HepG2 (cell line): ENCODE results near the gene HYAL2. TPM values are rescaled to one million over a fixed set of nuclear protein-coding genes. Genes with fewer than 3 reads are reported as not detected.

Experiments
- ARID4A ChIP-seq: sonication (generic); formaldehyde crosslinking; IDR thresholded peaks from 2 replicates; pipeline ENCODE4 v1.5.0; 2020; ENCODE audit warnings: mild to moderate bottlenecking, missing genetic modification reagents, borderline replicate concordance
- GPN1 ChIP-seq: sonication (generic); formaldehyde crosslinking; IDR thresholded peaks from 2 replicates; pipeline ENCODE4 v1.5.1; 2020; ENCODE audit warnings: missing genetic modification reagents, borderline replicate concordance
- ISX ChIP-seq: sonication (generic); formaldehyde crosslinking; conservative IDR thresholded peaks from 2 replicates; pipeline ENCODE4 v1.5.0; 2020; ENCODE audit warnings: missing genetic modification reagents
- KIAA2018 ChIP-seq: sonication (generic); formaldehyde crosslinking; IDR thresholded peaks from 2 replicates; pipeline ENCODE4 v1.5.0; 2020; ENCODE audit warnings: mild to moderate bottlenecking, missing genetic modification reagents, borderline replicate concordance
- MNT ChIP-seq: fragments of 450-650 bp; IDR thresholded peaks from 2 replicates; pipeline ENCODE4 v1.6.1; 2016
- MTA3 ChIP-seq: sonication (generic); formaldehyde crosslinking; IDR thresholded peaks from 2 replicates; pipeline ENCODE4 v1.4.0; 2020; ENCODE audit warnings: missing genetic modification reagents
- ZBTB26 ChIP-seq: IDR thresholded peaks from 2 replicates; pipeline ENCODE4 v1.6.1; 2016; ENCODE audit warnings: missing compliant biosample characterization, missing genetic modification reagents, borderline replicate concordance
- ZFY ChIP-seq: sonication (generic); formaldehyde crosslinking; IDR thresholded peaks from 2 replicates; pipeline ENCODE4 v1.4.0; 2020; ENCODE audit warnings: missing genetic modification reagents
- ZNF512 ChIP-seq: sonication (generic); formaldehyde crosslinking; IDR thresholded peaks from 2 replicates; pipeline ENCODE4 v1.4.0; 2020; ENCODE audit warnings: mild to moderate bottlenecking, missing genetic modification reagents
- ZSCAN12 ChIP-seq: sonication (generic); formaldehyde crosslinking; IDR thresholded peaks from 2 replicates; pipeline ENCODE4 v1.9.0; 2021; ENCODE audit warnings: mild to moderate bottlenecking, missing genetic modification reagents
- polyA plus RNA-seq, 8 experiments: library from polyadenylated mRNA; depleted of rRNA in 3 of 8; stranded (reverse) in 7 of 8; unstranded in 1 of 8; fragments of >200 nt; fragmentation: Illumina TruSeq in 4 of 8; extraction: Trizol in 4 of 8; gene quantifications; 2 replicates each; pipeline versions ENCODE4 v1.2.1 to v1.2.3, GENCODE V29; 2011 to 2016; ENCODE audit warnings: low read depth in 4 of 8, missing spikeins in 1 of 8, mixed read lengths in 1 of 8; ENCODE audit not compliant: insufficient read depth in 1 of 8
- total RNA-seq, 5 experiments: library from RNA; depleted of rRNA; stranded (reverse); fragments of >200 nt; fragmentation: Illumina TruSeq; extraction: Trizol; gene quantifications; 2 replicates each; pipeline ENCODE4 v1.2.3, GENCODE V29; 2016; ENCODE audit warnings: low read depth in 1 of 5

The HYAL2 gene
- total and polyA plus RNA-seq, 2 of the 13 experiments (the other 11 are each of a cell fraction or from before 2014, with no cell fraction given): 76.2 to 102 TPM

- no peak for TF ChIP-seq ZSCAN12 (CRISPR knock-in tag)
- no peak for TF ChIP-seq ZNF512 (CRISPR knock-in tag)
- TF ChIP-seq ISX (CRISPR knock-in tag): peak; percentile 12; the same call in 1 of the 2 replicates
- TF ChIP-seq MTA3 (CRISPR knock-in tag): no peak
- TF ChIP-seq KIAA2018 (CRISPR knock-in tag): no peak
- no peak; the same call in 1 of the 2 replicates for TF ChIP-seq GPN1
- TF ChIP-seq MNT: peak; percentile 74
- TF ChIP-seq ARID4A (CRISPR knock-in tag): peak; percentile 95
- TF ChIP-seq ZFY (CRISPR knock-in tag): peak; percentile 78; the same call in 1 of the 2 replicates
- TF ChIP-seq ZBTB26: peak; percentile 53; the same call in 1 of the 2 replicates
Measured at GRCh38 chr3:50292159-50293078, 30.1 kb downstream of the HYAL2 start, which contains the start of gene IFRD2 (continued).
